Effector CD8-positive, alpha-beta T cell (primary cell): ENCODE results near the gene HOXA1.

ENCODE experiments used
- DNase-seq: peaks from one replicate; lab custom pipeline; 2025; lab: John Stamatoyannopoulos, UW

Gene HOXA1

GRCh38 chr7:27105301-27106031 is 9.7 kb upstream of the HOXA1 start:
- no peak for DNase-seq

GRCh38 chr7:27104341-27105058 is 8.7 kb upstream of the HOXA1 start:
- no peak for DNase-seq

GRCh38 chr7:27103489-27104226 is 7.9 kb upstream of the HOXA1 start:
- no peak for DNase-seq

GRCh38 chr7:27102581-27103442 is 7.0 kb upstream of the HOXA1 start, which contains the start of gene HOXA2:
TSS of gene HOXA2 (minus strand) at chr7:27102683. CDS start at chr7:27102500, 183 bp downstream.
- no peak for DNase-seq

- DNase-seq = no peak
Observed at GRCh38 chr7:27101957-27102580, 6.3 kb upstream of the HOXA1 start.

GRCh38 chr7:27101171-27101956 is 5.6 kb upstream of the HOXA1 start:
- no peak for DNase-seq

- DNase-seq = no peak
Observed at GRCh38 chr7:27100694-27101170, 4.9 kb upstream of the HOXA1 start.

GRCh38 chr7:27099453-27100370 is 3.9 kb upstream of the HOXA1 start:
- DNase-seq = no peak

- no peak for DNase-seq
Observed at GRCh38 chr7:27098578-27099451, 3.0 kb upstream of the HOXA1 start.

GRCh38 chr7:27097686-27098577 is 2.1 kb upstream of the HOXA1 start:
- DNase-seq = no peak

GRCh38 chr7:27096768-27097514 is 1.1 kb upstream of the HOXA1 start:
- no peak for DNase-seq

GRCh38 chr7:27095050-27095896 is 527 bp downstream of the HOXA1 start:
- DNase-seq = no peak

- no peak for DNase-seq
Observed at GRCh38 chr7:27094304-27095049, 1.3 kb downstream of the HOXA1 start.

GRCh38 chr7:27093184-27093895 is 2.5 kb downstream of the HOXA1 start:
- DNase-seq = no peak
